HG03442 (cell line): Measurements from ENCODE around the gene CCL2.

Experiments
- ATAC-seq: cut with Tn5 transposase; IDR thresholded peaks from one replicate; pipeline ENCODE4 v1.9.1; 2021; ENCODE audit warnings: mild to moderate bottlenecking, moderate library complexity; ENCODE audit not compliant: unreplicated experiment

Gene CCL2

GRCh38 chr17:34237458-34237857, 17.6 kb upstream of the CCL2 start:
- no peak for ATAC-seq

DNA sequence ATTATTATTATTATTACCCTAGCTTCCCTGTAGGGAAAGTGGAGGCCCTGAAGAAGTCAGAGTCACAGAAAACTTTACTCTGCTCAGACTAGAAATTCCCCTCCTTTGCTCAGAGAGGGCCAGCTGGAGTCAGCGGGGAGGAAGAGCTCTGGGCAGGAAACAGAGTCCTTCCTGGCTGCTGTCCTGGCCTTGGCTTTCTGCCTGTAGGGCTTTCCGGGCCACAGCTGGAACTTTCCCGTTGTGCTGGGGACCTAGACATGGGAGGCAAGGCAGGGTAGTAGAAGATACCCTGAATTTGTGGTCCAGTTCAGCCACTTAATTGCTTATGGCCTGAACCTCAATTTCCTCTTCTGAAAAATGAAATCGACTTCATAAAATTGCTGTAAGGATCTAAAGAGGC, 14.0 kb upstream of the CCL2 start:
- no peak for ATAC-seq

GRCh38 chr17:34242587-34243363, 12.3 kb upstream of the CCL2 start:
- ATAC-seq: no peak

DNA sequence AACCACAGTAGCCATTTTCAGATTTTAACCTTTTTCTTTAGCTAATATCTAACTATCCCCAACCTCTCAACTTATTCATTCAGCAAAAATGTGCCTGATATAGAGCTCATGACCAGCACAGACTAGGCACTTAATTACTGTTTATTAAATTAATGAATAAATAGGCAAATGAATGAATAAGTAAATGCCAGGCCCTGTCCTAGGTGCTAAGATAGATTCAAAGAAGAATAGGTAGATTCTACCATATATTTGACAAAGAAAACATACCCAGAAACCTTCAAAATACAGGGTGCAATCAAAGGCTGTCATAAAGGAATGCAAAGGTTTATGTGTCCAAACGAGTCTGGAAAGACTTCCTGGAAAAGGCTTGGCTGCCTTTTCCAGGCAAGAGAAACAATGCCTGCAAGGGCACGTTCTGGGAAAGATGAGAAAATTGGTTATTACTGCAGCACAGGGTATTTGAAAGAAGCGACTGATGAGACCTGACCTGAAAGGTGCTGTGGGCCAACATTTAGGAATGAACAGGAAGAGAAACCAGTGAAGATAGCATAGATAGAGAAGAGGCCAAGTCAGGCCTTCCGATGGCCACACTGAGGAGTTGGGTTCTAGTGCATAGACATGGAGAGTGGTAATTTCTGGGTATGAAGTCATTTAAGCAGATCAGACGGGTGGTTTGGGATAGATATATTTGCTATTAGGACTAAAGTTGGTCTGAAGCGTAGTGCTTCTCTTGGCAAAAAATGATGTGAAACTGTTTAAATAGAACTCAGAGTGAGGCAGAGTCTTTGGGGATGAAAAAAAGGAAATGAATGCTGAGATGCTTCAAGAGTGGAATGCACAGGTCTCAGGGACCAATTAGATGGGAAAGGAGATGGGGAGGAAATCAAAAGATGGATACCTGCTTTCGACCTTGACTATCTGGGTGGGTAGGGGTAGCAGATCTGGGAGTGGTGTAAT, 11.4 kb upstream of the CCL2 start:
- ATAC-seq: no peak

GRCh38 chr17:34245351-34245905, 9.7 kb upstream of the CCL2 start:
- ATAC-seq: no peak

GRCh38 chr17:34246446-34246845, 8.6 kb upstream of the CCL2 start:
- ATAC-seq: no peak

DNA sequence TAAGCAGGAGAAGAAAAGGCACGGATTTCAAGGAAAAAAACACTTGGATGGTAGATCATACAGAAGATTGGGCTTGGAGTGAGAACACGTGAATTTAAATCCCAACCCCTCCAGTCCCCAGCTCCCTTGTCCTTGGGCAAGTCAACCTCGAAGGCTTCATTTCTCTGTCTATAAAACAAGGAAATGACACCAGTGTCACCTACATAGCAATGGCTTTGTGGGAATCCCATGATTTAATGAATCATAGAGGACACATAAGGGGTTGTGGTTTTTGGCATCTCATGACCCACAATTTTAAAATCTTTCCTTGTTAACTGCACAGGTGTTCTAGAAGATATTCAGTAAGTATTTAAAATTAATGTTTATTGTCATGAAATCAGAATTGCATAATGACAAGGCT, 8.2 kb upstream of the CCL2 start:
- no peak for ATAC-seq

- no peak for ATAC-seq
These were observed 6.5 kb upstream of the CCL2 start for GRCh38 chr17:34248511-34249024.

- no peak for ATAC-seq
These were observed 6.0 kb upstream of the CCL2 start for GRCh38 chr17:34249061-34249460.

DNA sequence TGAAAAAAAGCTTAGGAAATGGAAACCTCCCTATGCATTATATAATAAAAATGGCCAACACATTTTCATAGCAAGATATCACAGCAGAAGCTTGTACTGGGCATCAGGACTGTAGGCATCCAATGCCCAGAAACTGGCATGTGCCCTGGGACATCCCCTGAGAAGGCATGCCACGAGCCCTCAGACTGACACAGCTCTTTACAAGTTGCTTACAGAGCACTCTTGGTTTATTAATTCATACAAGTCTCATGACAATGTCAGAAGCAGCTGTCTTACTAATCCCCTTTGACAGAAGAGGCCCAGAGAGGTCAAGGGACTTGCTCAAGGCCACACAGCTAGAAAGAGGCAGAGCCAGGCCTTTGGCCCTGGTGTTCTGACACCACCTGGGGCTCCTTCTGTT, 5.6 kb upstream of the CCL2 start:
- no peak for ATAC-seq

- no peak for ATAC-seq
These were observed 3.9 kb upstream of the CCL2 start for GRCh38 chr17:34251186-34251585.

DNA sequence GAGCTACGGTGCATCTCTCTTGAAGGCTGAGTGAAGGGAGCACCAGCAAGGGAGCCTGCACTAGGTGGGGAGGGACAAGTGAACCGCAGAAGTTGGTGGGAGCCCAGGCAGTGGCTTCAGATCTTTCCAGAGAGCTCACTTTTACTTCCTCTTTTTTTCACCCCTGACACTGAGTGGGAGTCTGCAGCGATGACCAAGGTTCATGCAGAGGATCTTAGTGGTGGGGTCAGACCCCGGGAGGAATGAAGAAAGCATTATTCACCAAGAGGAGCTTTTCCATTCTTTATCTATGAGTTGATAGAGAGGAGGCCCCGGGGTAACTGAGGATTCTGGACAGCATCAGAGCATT, 3.0 kb upstream of the CCL2 start:
- no peak for ATAC-seq

- ATAC-seq: no peak
These were observed 2.5 kb upstream of the CCL2 start for GRCh38 chr17:34252444-34253138.

DNA sequence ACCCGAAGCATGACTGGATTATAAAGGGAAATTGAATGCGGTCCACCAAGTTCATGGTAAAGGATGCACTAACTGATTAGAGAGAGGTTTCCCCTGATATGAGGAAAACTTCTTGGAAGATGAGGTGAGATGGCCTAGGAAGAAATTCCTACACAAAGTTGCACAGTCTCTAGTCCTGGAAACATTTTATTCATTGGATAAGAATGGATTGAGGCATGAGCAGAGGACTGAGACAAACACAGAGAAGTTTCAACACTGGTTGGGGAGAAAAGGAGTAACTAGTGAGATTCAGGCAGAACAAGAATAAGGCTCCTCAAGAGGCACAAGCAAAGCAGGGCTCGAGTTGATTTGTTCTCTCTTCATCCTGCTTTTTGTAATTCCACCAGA, 2.0 kb upstream of the CCL2 start:
- ATAC-seq: no peak

- no peak for ATAC-seq
These were observed 939 bp upstream of the CCL2 start for GRCh38 chr17:34254146-34254545.

- no peak for ATAC-seq
These were observed 272 bp downstream of the CCL2 start for GRCh38 chr17:34255381-34255732.

DNA sequence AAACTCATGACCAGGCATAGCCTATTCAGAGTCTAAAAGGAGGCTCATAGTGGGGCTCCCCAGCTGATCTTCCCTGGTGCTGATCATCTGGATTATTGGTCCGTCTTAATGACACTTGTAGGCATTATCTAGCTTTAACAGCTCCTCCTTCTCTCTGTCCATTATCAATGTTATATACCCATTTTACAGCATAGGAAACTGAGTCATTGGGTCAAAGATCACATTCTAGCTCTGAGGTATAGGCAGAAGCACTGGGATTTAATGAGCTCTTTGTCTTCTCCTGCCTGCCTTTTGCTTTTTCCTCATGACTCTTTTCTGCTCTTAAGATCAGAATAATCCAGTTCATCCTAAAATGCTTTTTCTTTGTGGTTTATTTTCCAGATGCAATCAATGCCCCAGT, 756 bp downstream of the CCL2 start:
- ATAC-seq: no peak

GRCh38 chr17:34257299-34257985, 2.4 kb downstream of the CCL2 start:
- ATAC-seq: no peak

DNA sequence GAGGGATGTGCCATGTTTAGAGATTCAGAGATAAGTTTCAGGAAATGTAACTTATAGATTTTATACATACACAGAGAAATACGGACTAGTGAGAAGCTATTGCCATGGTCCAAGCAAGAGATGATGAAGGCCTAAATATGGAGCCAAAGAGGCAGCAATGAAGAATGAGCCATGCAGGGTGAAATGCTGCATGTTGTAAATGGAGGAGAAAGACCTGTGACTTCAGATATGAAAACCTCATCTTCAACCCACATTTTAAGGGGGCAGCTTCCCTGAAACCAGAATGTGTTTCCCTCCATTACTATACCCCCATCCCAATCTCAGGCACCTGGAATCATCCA, 2.9 kb downstream of the CCL2 start:
- no peak for ATAC-seq

GRCh38 chr17:34259146-34259545, 4.1 kb downstream of the CCL2 start:
- ATAC-seq: no peak

GRCh38 chr17:34260861-34261260, 5.8 kb downstream of the CCL2 start:
- no peak for ATAC-seq
